ENCODE measurements around the gene C4orf46.

- TF ChIP-seq POLR2A (IDR thresholded peaks at IDR 0.05; ENCODE audit: extremely low read depth, insufficient read length) (no peak), MYC (IDR thresholded peaks at IDR 0.05; ENCODE audit: low read depth, low read length) (no peak)
- TF ChIP-seq, protein P1, sequence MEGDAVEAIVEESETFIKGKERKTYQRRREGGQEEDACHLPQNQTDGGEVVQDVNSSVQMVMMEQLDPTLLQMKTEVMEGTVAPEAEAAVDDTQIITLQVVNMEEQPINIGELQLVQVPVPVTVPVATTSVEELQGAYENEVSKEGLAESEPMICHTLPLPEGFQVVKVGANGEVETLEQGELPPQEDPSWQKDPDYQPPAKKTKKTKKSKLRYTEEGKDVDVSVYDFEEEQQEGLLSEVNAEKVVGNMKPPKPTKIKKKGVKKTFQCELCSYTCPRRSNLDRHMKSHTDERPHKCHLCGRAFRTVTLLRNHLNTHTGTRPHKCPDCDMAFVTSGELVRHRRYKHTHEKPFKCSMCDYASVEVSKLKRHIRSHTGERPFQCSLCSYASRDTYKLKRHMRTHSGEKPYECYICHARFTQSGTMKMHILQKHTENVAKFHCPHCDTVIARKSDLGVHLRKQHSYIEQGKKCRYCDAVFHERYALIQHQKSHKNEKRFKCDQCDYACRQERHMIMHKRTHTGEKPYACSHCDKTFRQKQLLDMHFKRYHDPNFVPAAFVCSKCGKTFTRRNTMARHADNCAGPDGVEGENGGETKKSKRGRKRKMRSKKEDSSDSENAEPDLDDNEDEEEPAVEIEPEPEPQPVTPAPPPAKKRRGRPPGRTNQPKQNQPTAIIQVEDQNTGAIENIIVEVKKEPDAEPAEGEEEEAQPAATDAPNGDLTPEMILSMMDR (IDR thresholded peaks at IDR 0.05; ENCODE audit: low read depth, low read length): no peak
- TF ChIP-seq, protein P2, sequence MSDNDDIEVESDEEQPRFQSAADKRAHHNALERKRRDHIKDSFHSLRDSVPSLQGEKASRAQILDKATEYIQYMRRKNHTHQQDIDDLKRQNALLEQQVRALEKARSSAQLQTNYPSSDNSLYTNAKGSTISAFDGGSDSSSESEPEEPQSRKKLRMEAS (IDR thresholded peaks at IDR 0.05; ENCODE audit: low read depth, low read length): no peak
These were observed 53.7 kb downstream of the C4orf46 start for GRCh38 chr4:158617956-158618355.

Data from NB4 (cell line).